Measurements from ENCODE around the gene ZFP36.
A peak's percentile ranks its signal among the peaks of the same experiment; 100 is the strongest.

Gene ZFP36

DNA sequence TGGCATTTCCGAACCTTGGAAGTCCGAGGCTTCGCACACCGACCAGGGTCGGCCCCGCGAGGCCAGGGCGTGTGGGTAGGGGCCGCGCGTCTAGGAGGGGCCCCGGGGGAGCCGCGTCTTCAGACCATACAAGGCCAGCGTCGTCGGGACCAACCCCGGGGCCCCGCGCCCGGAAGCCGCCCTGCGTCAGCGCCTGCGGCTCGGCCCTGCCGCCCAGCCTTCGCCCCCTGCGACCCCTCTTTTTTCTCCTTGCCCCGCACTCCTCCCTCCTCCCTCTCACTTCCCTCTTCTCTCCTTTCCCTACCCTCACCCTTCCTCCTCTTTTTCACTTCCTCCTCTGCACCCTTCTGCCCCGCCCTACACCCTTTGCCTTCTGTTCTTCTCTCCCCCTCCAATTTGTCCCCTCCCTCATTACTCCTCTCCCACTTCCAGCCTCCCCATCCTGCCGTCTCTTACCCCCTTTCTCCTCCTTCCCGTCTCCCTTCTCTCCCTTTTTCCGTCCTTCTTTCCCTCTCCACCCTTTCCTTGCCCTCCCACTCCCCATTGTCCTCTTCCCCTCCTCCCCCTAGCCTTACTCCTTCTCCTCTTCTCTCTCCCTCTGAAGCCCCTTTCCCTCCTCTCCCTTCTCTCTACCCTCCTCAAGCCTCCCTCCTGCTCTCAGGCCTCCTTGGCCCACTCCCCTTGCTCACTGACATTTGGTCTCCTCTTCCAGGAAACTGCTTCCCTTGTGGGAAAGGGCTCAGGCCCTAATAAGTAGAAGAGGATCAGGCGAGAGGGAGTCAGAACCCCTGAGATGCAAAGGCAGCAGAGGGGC is 3.6 kb downstream of the ZFP36 start:
- Histone ChIP-seq H3K27ac (ENCODE audit: low read depth, low read length) (peak overlapping the region; percentile 97), H3K4me3 (ENCODE audit: low read depth in 1 of 2, low read length in 2 of 2) (peak overlapping the region; percentile 33 to 82), H3K9me3 (ENCODE audit: low read length) (no peaks in the 10 kb centered on the region), H3K27me3 (ENCODE audit: control insufficient read depth in 1 of 2, insufficient read depth in 2 of 2, low read length in 2 of 2) (no peaks in the 10 kb centered on the region), H3K36me3 (ENCODE audit: insufficient read depth, low read length) (peaks cover 17% of the 10 kb centered on the region), H3K4me1 (ENCODE audit: insufficient read depth, low read length) (peaks cover 43% of the 10 kb centered on the region), H3K9ac (ENCODE audit: low read length) (peak overlapping the region; percentile 99)

DNA sequence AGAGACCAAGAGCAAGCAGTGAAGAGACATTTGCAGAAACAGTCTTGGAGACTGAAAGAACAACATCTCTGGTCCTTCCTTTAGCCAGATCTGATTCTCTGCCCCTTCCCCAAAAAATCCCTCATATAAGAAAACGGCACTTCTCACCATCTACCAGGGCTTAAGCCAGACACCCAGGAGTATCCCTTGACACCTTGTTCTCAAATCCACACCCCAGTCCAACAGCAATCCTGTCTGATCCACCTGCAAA is 4.1 kb downstream of the ZFP36 start:
- Histone ChIP-seq H3K4me3 (ENCODE audit: low read depth in 1 of 2, low read length in 2 of 2) (peak overlapping the region in 1 of 2 donors; percentile 82), H3K9me3 (ENCODE audit: low read length) (no peaks in the 10 kb centered on the region), H3K4me1 (ENCODE audit: insufficient read depth, low read length) (peaks cover 44% of the 10 kb centered on the region)

DNA sequence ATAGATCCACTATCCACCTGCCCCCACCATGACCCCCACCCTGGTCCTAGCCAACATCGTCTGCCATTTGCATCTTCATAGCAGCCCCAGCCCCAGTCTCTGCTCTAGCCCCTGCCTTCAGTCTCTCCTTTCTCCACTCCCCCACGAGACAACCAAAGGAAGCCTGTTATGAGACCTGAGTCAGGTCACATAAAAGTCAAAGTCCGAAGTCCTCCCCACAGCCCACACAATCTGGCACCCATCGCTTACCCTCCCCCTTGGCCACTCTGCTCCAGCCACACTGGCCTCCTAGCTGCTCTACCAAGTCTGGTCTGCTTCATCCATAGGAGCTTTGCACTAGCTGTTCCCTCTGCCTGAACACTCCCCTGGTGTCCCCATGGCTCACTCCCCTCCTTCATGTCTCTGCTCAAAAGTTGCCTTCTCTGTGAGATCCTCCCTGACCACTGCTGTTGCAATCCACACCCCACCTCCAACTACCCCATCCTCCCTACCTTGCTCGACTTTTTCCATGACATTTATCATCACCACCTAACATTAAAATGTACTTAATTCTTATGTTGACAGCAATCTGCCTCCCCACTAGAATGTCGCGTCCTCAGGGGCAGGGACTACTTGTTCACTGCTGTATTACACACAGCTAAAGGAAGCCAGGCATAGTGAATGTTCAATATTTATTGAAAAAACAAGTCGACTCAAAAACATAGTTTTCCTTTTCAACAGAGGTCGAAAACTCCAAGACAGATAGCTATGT is 4.6 kb downstream of the ZFP36 start:
- peak overlapping the region; percentile 99 for H3K9ac ChIP-seq (ENCODE audit: low read length)
- no peaks in the 10 kb centered on the region for H3K27me3 ChIP-seq (ENCODE audit: control insufficient read depth in 1 of 2, insufficient read depth in 2 of 2, low read length in 2 of 2)
- H3K27ac ChIP-seq (ENCODE audit: low read depth, low read length) = peak overlapping the region; percentile 97
- H3K36me3 ChIP-seq (ENCODE audit: insufficient read depth, low read length) = peaks cover 17% of the 10 kb centered on the region
- peak overlapping the region in 1 of 2 donors; percentile 82 for H3K4me3 ChIP-seq (ENCODE audit: low read depth in 1 of 2, low read length in 2 of 2)
- no peaks in the 10 kb centered on the region for H3K9me3 ChIP-seq (ENCODE audit: low read length)
- H3K4me1 ChIP-seq (ENCODE audit: insufficient read depth, low read length) = peaks cover 44% of the 10 kb centered on the region

More for the DNA sequence above, 4.1 kb downstream of the ZFP36 start:
- Histone ChIP-seq H3K27me3 (ENCODE audit: control insufficient read depth in 1 of 2, insufficient read depth in 2 of 2, low read length in 2 of 2) (no peaks in the 10 kb centered on the region), H3K9ac (ENCODE audit: low read length) (peak overlapping the region; percentile 99), H3K27ac (ENCODE audit: low read depth, low read length) (peak overlapping the region; percentile 97), H3K36me3 (ENCODE audit: insufficient read depth, low read length) (peaks cover 17% of the 10 kb centered on the region)

DNA sequence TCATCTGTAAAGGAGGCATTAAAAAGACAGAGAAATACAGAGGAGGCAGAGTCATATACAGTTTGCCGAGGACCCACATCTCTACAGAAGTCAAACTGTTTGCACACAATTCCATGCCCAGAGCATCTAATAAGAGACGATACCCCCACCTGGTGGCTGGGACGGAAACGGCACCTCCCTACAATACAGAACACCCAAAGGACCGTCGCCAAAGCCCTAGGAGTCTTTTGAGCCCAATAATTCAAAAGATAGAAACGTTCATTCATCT is 5.1 kb downstream of the ZFP36 start:
- no peaks in the 10 kb centered on the region for H3K9me3 ChIP-seq (ENCODE audit: low read length)
- H3K36me3 ChIP-seq (ENCODE audit: insufficient read depth, low read length) = peaks cover 21% of the 10 kb centered on the region
- peaks cover 43% of the 10 kb centered on the region for H3K4me1 ChIP-seq (ENCODE audit: insufficient read depth, low read length)
- H3K27me3 ChIP-seq (ENCODE audit: control insufficient read depth in 1 of 2, insufficient read depth in 2 of 2, low read length in 2 of 2) = no peaks in the 10 kb centered on the region
- H3K27ac ChIP-seq (ENCODE audit: low read depth, low read length) = peak overlapping the region; percentile 97
- H3K9ac ChIP-seq (ENCODE audit: low read length) = peak overlapping the region; percentile 99
- H3K4me3 ChIP-seq (ENCODE audit: low read depth in 1 of 2, low read length in 2 of 2) = peak overlapping the region in 1 of 2 donors; percentile 82

DNA sequence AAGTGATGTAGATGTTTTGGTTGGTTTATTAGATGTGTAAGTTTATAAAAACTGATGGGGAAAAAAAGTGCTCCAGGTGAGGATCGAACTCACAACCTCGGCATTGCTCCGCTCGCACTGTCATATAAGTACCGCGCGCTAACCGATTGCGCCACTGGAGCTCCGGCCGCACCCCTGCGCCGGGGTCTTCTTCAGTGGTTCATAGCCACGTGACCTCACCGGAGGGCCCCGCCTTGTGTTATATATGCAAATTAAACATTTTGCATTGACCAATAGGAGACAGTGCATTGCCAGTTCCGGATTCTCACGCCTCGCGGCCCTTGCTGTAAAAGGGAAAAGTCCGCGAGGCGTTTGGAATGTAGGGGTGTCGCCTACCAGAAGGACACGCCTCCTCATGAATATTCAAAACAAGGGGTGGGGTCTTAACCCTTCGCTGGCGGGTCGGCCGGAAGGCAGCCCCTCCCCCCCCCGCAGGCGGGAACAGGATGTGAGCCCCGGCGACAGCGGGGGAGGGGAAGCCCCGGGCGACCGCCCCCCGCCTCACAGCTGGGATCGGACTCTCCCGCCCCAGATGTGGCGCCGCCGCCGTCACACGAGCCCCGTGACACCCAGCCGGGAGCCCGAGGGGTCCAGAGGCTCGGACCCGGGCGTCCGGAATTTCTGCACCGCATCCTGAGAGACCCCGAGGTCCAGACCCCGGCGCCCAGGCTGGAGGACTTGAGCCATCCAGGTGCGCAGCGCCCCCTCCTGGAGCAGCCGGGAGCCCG is 5.6 kb downstream of the ZFP36 start, which contains the start of gene PLEKHG2:
Gene PLEKHG2, plus strand, starts transcription at position 570 of the 767 bp plus-strand sequence. CDS start 1,418 bp downstream, outside the sequence.
- Histone ChIP-seq H3K27ac (ENCODE audit: low read depth, low read length) (peak within 1 kb of the TSS; percentile 99), H3K4me3 (ENCODE audit: low read depth in 1 of 2, low read length in 2 of 2) (peak within 1 kb of the TSS; percentile 82 to 90), H3K9me3 (ENCODE audit: low read length) (no peaks in the 10 kb centered on the region), H3K9ac (ENCODE audit: low read length) (peak within 1 kb of the TSS; percentile 99), H3K36me3 (ENCODE audit: insufficient read depth, low read length) (peaks cover 26% of the 10 kb centered on the region), H3K27me3 (ENCODE audit: control insufficient read depth in 1 of 2, insufficient read depth in 2 of 2, low read length in 2 of 2) (no peaks in the 10 kb centered on the region), H3K4me1 (ENCODE audit: insufficient read depth, low read length) (peaks cover 43% of the 10 kb centered on the region)

DNA sequence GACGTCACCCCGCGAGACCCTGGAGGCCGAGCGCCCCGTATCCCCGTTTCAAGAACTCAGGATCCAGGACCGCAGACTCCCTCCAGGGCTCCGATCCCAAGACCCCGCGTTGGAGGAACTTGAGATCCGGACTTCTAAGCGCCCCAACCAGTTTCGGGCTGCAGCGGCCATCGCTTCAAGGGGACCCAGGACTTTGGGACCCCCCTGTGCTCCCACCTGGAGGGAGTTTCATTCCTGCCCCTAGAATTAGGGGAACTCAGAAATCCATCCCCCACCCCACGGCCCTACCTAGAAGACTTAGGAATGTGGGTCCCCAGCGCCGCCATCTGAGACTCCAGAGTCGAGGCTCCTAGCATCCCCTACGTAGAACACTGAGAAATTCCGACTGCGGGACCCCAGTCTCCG is 6.2 kb downstream of the ZFP36 start:
- Histone ChIP-seq H3K36me3 (ENCODE audit: insufficient read depth, low read length) (peaks cover 21% of the 10 kb centered on the region), H3K4me1 (ENCODE audit: insufficient read depth, low read length) (peaks cover 43% of the 10 kb centered on the region), H3K4me3 (ENCODE audit: low read depth in 1 of 2, low read length in 2 of 2) (peak overlapping the region; percentile 74 to 90), H3K9ac (ENCODE audit: low read length) (peak overlapping the region; percentile 89), H3K9me3 (ENCODE audit: low read length) (no peaks in the 10 kb centered on the region), H3K27ac (ENCODE audit: low read depth, low read length) (peak overlapping the region; percentile 99), H3K27me3 (ENCODE audit: control insufficient read depth in 1 of 2, insufficient read depth in 2 of 2, low read length in 2 of 2) (no peaks in the 10 kb centered on the region)

DNA sequence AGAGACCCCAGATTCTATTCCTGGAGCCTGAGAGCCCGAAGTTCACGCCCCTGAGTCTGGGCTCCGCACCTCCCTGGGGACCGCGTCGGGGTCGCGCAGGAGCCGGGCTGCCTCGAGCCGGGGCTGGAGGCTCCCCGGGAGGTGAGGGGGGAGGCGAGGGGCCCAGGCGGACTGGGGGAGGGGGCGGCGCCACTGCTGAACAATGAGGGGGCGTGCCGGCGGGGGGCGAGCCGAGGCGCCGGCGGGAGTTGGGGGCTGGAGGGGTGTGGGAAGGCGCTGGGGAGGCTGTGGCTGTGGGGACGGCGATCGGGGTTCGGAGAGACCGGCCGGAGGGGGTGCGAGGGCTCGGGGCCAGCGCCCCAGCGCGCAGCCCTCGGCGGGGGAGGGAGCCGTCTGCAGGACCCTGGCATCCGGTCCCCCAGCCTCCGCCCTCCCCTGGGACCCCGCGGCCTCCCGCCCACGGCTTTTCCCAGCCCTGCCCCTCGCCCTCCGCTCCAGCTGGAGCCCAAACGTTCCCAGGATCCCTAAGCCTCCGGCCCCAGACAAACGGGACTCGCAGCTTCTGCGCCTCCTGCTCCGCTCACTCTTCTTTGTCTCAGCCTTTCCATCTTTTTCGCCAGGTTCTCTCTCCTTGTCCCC is 6.7 kb downstream of the ZFP36 start:
- Histone ChIP-seq H3K27ac (ENCODE audit: low read depth, low read length) (peak overlapping the region; percentile 99), H3K9me3 (ENCODE audit: low read length) (no peaks in the 10 kb centered on the region), H3K9ac (ENCODE audit: low read length) (peak overlapping the region; percentile 89), H3K4me3 (ENCODE audit: low read depth in 1 of 2, low read length in 2 of 2) (peak overlapping the region; percentile 82 to 90), H3K4me1 (ENCODE audit: insufficient read depth, low read length) (peaks cover 43% of the 10 kb centered on the region), H3K27me3 (ENCODE audit: control insufficient read depth in 1 of 2, insufficient read depth in 2 of 2, low read length in 2 of 2) (no peaks in the 10 kb centered on the region), H3K36me3 (ENCODE audit: insufficient read depth, low read length) (peaks cover 16% of the 10 kb centered on the region)

DNA sequence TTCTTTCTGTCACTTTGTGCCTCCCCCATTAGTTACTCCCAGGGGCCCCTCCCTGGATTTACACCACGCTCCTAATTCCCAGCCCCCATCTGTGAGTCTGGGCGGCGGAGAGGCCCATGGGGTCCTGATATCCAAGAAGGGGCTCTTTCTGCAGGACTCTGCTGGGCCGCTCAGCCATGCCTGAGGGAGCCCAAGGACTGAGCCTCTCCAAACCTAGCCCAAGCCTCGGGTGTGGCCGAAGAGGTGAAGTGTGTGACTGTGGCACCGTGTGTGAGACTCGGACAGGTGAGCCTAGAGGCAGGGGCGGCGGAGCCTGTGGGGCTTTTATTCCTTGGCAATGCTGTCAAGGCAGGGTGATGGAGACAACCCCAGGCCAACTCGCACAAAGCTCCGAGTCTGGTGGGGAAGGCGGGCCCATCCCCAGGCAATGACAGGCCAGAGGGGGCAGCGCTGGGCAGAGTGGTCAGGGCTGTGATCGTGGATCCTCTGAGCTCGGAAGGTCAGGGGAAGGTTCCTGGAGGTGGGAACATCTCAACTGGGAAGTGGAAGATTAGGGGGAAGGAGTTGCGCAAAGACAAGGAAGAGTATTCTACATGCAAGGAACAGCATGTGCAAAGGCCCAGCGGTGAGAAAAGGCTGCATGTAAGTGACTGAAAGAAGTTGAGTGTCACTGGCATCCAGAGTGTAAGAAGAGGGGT is 7.4 kb downstream of the ZFP36 start:
- Histone ChIP-seq H3K4me3 (ENCODE audit: low read depth in 1 of 2, low read length in 2 of 2) (peak overlapping the region; percentile 82 to 90), H3K9ac (ENCODE audit: low read length) (peak overlapping the region; percentile 77), H3K36me3 (ENCODE audit: insufficient read depth, low read length) (peaks cover 17% of the 10 kb centered on the region), H3K27ac (ENCODE audit: low read depth, low read length) (peak overlapping the region; percentile 99), H3K4me1 (ENCODE audit: insufficient read depth, low read length) (peaks cover 43% of the 10 kb centered on the region), H3K27me3 (ENCODE audit: control insufficient read depth in 1 of 2, insufficient read depth in 2 of 2, low read length in 2 of 2) (no peaks in the 10 kb centered on the region), H3K9me3 (ENCODE audit: low read length) (no peaks in the 10 kb centered on the region)

DNA sequence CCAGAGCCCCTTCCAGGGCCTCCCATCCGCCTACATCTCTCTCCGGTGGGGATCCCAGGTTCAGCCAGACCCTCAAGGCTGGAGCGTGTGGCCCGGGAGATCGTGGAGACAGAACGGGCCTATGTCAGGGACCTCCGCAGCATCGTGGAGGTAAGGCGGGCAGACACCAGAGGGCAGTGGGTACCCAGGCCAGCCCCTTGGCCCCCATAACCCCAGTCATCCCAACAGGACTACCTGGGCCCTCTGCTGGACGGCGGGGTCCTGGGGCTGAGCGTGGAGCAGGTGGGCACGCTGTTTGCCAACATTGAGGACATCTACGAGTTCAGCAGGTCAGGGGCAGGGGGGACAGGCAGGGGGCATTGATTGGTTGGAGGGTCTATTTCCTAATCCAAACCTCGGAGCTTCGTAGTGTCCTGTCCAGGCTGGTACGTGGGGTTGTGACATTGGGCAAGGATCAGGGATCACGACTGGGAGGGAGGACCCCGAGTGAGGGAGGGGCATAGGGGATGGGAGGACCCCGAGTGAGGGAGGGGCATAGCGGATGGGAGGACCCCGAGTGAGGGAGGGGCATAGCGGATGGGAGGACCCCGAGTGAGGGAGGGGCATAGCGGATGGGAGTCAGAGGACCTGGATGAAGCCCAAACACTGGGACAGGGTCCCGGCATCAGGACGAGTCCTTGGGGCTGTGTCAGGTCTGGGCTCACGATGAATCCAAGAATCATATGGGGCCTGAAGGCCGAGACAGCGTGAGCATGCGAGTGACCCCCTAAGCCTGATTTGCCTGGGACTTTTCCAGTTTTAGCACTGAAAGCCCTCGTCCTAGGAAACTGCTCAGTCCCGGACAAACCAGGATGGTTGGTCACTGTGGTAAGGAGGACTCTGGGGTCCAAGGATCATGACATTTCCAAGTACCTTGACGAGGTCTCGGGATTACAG is 8.7 kb downstream of the ZFP36 start:
- Histone ChIP-seq H3K27me3 (ENCODE audit: control insufficient read depth in 1 of 2, insufficient read depth in 2 of 2, low read length in 2 of 2) (no peaks in the 10 kb centered on the region), H3K9me3 (ENCODE audit: low read length) (no peaks in the 10 kb centered on the region), H3K27ac (ENCODE audit: low read depth, low read length) (no peak overlapping the region), H3K4me3 (ENCODE audit: low read depth in 1 of 2, low read length in 2 of 2) (peak overlapping the region; percentile 15 to 82), H3K4me1 (ENCODE audit: insufficient read depth, low read length) (peaks cover 42% of the 10 kb centered on the region), H3K36me3 (ENCODE audit: insufficient read depth, low read length) (peaks cover 23% of the 10 kb centered on the region), H3K9ac (ENCODE audit: low read length) (peak overlapping the region; percentile 25)
